ENCODE results near the gene CCDC91. TPM values are rescaled to one million over a fixed set of nuclear protein-coding genes. Genes with fewer than 3 reads are reported as not detected.
A peak's percentile ranks its signal among the peaks of the same experiment; 100 is the strongest.

CCDC91 gene
- total and polyA plus RNA-seq, 9 of the 15 experiments (the other 6 are each of a cell fraction or from before 2014, with no cell fraction given), result 10.1 to 31.1 (median 26.3) TPM

- TF ChIP-seq PATZ1 (CRISPR knock-in tag; IDR thresholded peaks at IDR 0.05; ENCODE audit: borderline replicate concordance), result no peak
- no peak for TF ChIP-seq ZNF12 (CRISPR knock-in tag; IDR thresholded peaks at IDR 0.05)
- no peak for TF ChIP-seq KLF1 (tag; IDR thresholded peaks at IDR 0.05)
- no peak for TF ChIP-seq MXI1 (IDR thresholded peaks at IDR 0.05; ENCODE audit: low read depth, low read length)
- TF ChIP-seq ZNF280A (IDR thresholded peaks at IDR 0.05; ENCODE audit: low read depth, partially characterized antibody), result no peak
- no peak for TF ChIP-seq CREB1 (IDR thresholded peaks at IDR 0.05)
- TF ChIP-seq CREB1 (CRISPR knock-in tag; IDR thresholded peaks at IDR 0.05), result no peak
- peak; percentile 59; the same call in 1 of the 2 replicates for TF ChIP-seq GATA2 (CRISPR knock-in tag; IDR thresholded peaks at IDR 0.05)
- TF ChIP-seq ZNF518B (CRISPR knock-in tag; IDR thresholded peaks at IDR 0.05), result no peak
- peak; percentile 26 for TF ChIP-seq CEBPB (tag; IDR thresholded peaks at IDR 0.05)
- TF ChIP-seq EWSR1 (IDR thresholded peaks at IDR 0.05; ENCODE audit: borderline replicate concordance, low read depth, partially characterized antibody), result no peak
- peak; percentile 70; the same call in 1 of the 2 replicates for TF ChIP-seq ZNF584 (CRISPR knock-in tag; IDR thresholded peaks at IDR 0.05; ENCODE audit: low read depth)
- 0 out of 2 replicates have a peak, but pooled peaks have one; percentile 13 for TF ChIP-seq ZNF354B (CRISPR knock-in tag; IDR thresholded peaks at IDR 0.05)
- TF ChIP-seq CC2D1A (IDR thresholded peaks at IDR 0.05), result no peak
- no peak for TF ChIP-seq ZNF41 (CRISPR knock-in tag; conservative IDR thresholded peaks at IDR 0.05)
- peak; percentile 84 for TF ChIP-seq RFX1 (IDR thresholded peaks at IDR 0.05)
- peak; percentile 51; the same call in 1 of the 2 replicates for TF ChIP-seq ZNF764 (CRISPR knock-in tag; IDR thresholded peaks at IDR 0.05; ENCODE audit: low read depth)
- no peak for TF ChIP-seq ZNF444 (CRISPR knock-in tag; IDR thresholded peaks at IDR 0.05)
- no peak for TF ChIP-seq ZNF23 (CRISPR knock-in tag; IDR thresholded peaks at IDR 0.05)
Measured at GRCh38 chr12:28191051-28192048, 1.1 kb downstream of the CCDC91 start (continued).
